ENCODE results near the gene BCL2L14. TPM values are rescaled to one million over a fixed set of nuclear protein-coding genes. Genes with fewer than 3 reads are reported as not detected.

The BCL2L14 gene
- total and polyA plus RNA-seq, 7 donors = not detected

DNA sequence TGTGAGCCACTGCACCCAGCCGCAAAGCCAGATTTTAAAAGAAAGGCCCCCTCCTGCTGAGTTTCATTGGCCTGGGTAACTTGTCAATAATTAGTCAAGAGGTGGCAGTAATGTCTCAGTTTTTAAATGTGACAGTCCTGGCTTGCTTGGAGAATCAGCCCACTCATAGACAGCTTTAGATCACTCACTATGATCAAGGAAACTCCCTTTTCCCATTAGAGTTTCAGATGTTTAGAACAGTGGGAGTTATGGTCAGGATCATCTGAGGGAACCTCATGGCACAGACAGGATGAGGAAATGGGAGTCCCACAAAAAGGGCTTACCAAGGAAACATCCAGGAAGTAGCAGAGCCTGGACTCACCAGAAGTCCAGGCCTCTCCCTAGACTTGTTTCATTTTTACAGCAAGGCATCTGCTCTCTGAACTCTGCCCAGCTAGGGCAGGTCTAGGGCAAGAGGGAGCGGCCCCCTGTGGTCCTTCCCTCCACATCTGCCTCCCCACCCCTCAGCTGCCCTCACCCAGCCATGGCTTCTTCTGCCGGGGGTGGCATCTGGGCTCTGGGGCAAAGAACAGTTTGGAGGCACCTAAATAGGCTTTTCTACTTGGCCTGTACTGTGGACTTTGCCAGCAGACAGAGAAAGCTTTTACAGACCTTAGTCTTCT lies 11.2 kb downstream of the BCL2L14 start:
- no peaks in the 10 kb centered on the region for H3K36me3 ChIP-seq (ENCODE audit: insufficient read depth in 1 of 2, low read depth in 1 of 2)
- no peak for DNase-seq

DNA sequence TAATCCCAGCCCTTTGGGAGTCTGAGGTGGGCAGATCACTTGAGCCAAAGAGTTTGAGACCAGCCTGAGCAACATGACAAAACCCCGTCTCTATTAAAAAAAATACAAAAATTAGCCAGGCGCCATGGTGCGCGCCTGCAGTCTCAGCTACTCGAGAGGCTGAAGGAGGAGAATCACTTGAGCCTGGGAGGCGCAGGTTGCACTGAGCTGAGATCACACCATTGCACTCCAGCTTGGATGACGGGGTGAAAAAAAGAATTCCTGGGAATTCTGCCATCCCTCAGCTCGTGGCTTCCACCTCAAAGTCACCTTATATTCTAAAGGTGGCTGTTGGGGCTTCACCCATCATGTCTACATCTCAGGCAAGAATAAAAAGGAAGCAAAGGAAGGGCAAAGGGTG lies 12.9 kb downstream of the BCL2L14 start:
- DNase-seq = no peak
- intact Hi-C loops (cut with DNase I) = loop anchor here (2.0 to 10.0 kb wide), 4 partner anchors 243 to 621 kb away; no protein-coding TSS in a partner anchor
- Histone ChIP-seq H3K27ac (no peak overlapping the region), H3K4me1 (no peaks in the 10 kb centered on the region), H3K27me3 (ENCODE audit: insufficient read depth in 3 of 3, low read length in 2 of 3) (no peaks in the 10 kb centered on the region), H3K9me3 (no peaks in the 10 kb centered on the region), H3K36me3 (ENCODE audit: insufficient read depth in 1 of 2, low read depth in 1 of 2) (no peaks in the 10 kb centered on the region), H3K4me3 (no peak overlapping the region)
- 61 to 81% (median 72%) methylated on average over 8 of the region's 8 CpGs for WGBS, 3 donors
- TF ChIP-seq, protein P1, sequence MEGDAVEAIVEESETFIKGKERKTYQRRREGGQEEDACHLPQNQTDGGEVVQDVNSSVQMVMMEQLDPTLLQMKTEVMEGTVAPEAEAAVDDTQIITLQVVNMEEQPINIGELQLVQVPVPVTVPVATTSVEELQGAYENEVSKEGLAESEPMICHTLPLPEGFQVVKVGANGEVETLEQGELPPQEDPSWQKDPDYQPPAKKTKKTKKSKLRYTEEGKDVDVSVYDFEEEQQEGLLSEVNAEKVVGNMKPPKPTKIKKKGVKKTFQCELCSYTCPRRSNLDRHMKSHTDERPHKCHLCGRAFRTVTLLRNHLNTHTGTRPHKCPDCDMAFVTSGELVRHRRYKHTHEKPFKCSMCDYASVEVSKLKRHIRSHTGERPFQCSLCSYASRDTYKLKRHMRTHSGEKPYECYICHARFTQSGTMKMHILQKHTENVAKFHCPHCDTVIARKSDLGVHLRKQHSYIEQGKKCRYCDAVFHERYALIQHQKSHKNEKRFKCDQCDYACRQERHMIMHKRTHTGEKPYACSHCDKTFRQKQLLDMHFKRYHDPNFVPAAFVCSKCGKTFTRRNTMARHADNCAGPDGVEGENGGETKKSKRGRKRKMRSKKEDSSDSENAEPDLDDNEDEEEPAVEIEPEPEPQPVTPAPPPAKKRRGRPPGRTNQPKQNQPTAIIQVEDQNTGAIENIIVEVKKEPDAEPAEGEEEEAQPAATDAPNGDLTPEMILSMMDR (IDR thresholded peaks at IDR 0.05) = no peak
- ATAC-seq = no peak

More for the DNA sequence above, 11.2 kb downstream of the BCL2L14 start:
- TF ChIP-seq, protein P1 (IDR thresholded peaks at IDR 0.05) = peak; percentile 48
- Histone ChIP-seq H3K4me1 (no peaks in the 10 kb centered on the region), H3K27me3 (ENCODE audit: insufficient read depth in 3 of 3, low read length in 2 of 3) (no peaks in the 10 kb centered on the region), H3K9me3 (no peaks in the 10 kb centered on the region), H3K27ac (peak overlapping the region; percentile 39), H3K4me3 (no peak overlapping the region)
- intact Hi-C loops (cut with DNase I) = loop anchor here (2.0 to 10.0 kb wide), 4 partner anchors 245 to 623 kb away; no protein-coding TSS in a partner anchor
- ATAC-seq = peak; percentile 58 to 90 (median 75)
- WGBS, 3 donors = 53 to 74% (median 69%) methylated on average over 3 of the region's 3 CpGs

DNA sequence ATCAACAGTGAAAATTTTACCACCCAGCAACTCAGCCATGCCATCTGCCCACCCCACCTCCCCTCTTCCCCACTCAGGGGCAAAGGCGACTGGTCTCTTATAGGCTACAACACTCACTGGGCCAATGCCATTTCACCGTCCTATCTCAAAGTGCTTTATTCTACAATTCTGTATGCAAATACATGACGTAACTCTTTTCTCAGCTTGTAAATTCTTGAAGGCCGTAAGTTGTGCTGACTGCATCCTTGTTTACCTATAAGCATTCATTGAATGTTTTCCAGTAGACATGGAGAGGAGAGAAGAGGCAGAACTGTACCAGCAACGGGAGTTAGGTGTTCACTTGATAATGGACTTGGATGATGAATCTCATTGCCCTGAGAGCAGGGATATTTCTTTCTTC lies 15.6 kb downstream of the BCL2L14 start:
- no peaks in the 10 kb centered on the region for H3K36me3 ChIP-seq (ENCODE audit: insufficient read depth in 1 of 2, low read depth in 1 of 2)
- H3K9me3 ChIP-seq = no peaks in the 10 kb centered on the region
- H3K4me3 ChIP-seq = no peak overlapping the region
- intact Hi-C loops (cut with DNase I) = loop anchor here in 1 of 2 donors (10.0 kb wide), 1 partner anchor 618 kb away; no protein-coding TSS in a partner anchor
- H3K4me1 ChIP-seq = no peaks in the 10 kb centered on the region
- no peaks in the 10 kb centered on the region for H3K27me3 ChIP-seq (ENCODE audit: insufficient read depth in 3 of 3, low read length in 2 of 3)
- H3K27ac ChIP-seq = no peak overlapping the region
- TF ChIP-seq, protein P1 (IDR thresholded peaks at IDR 0.05) = no peak
- no peak for ATAC-seq
- DNase-seq = no peak
- 85 to 95% (median 89%) methylated on average over 5 of the region's 5 CpGs for WGBS, 3 donors

DNA sequence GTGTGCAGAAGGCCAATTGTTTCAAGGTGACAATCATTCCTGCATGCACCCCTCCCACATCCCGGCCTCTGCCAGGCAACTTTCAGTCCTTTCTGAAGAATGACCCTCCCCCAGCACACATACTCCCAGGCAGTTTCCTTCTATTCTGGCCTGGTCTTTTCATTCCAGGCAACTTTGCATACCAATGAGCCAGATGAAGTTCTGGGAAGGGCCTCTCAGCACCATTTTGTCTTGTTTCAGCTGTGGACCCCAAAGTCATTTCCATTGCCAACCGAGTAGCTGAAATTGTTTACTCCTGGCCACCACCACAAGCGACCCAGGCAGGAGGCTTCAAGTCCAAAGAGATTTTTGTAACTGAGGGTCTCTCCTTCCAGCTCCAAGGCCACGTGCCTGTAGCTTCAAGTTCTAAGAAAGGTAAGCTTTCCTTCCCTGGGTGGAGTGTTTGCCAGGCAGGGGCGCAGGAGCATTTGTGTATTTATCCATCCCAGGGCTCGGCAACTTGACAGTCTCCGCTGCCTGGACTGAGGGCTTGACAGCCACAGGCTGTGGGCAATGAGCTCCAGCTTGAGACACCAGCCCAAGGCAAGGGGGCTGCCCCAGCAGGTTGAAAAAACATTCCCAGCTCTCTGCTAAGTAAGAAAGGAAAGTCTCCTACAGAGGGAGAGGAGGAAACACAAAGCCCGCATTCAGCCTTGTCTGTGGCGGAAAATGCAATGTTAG lies 16.4 kb downstream of the BCL2L14 start:
- Histone ChIP-seq H3K4me3 (no peak overlapping the region), H3K27ac (no peak overlapping the region), H3K36me3 (ENCODE audit: insufficient read depth in 1 of 2, low read depth in 1 of 2) (no peaks in the 10 kb centered on the region), H3K4me1 (no peaks in the 10 kb centered on the region), H3K27me3 (ENCODE audit: insufficient read depth in 3 of 3, low read length in 2 of 3) (no peaks in the 10 kb centered on the region), H3K9me3 (no peaks in the 10 kb centered on the region)
- WGBS, 3 donors = 80 to 84% (median 81%) methylated on average over 9 of the region's 9 CpGs
- intact Hi-C loops (cut with DNase I) = loop anchor here in 1 of 2 donors (10.0 kb wide), 1 partner anchor 618 kb away; no protein-coding TSS in a partner anchor
- TF ChIP-seq, protein P1 (IDR thresholded peaks at IDR 0.05) = no peak
- DNase-seq (no peak), ATAC-seq (no peak)
